Measurements from ENCODE around the gene METTL1.

- no peak for TF ChIP-seq POU2F2 (IDR thresholded peaks at IDR 0.05; ENCODE audit: low read depth, low read length)
- no peak for TF ChIP-seq POLR2A (IDR thresholded peaks at IDR 0.05; ENCODE audit: low read depth, low read length)
- TF ChIP-seq TAF1 (IDR thresholded peaks at IDR 0.05; ENCODE audit: low read depth, low read length), result no peak
Observed at GRCh38 chr12:57775044-57775443, 3.1 kb upstream of the METTL1 start.
